ENCODE measurements around the gene SKP2.

Gene SKP2

DNA sequence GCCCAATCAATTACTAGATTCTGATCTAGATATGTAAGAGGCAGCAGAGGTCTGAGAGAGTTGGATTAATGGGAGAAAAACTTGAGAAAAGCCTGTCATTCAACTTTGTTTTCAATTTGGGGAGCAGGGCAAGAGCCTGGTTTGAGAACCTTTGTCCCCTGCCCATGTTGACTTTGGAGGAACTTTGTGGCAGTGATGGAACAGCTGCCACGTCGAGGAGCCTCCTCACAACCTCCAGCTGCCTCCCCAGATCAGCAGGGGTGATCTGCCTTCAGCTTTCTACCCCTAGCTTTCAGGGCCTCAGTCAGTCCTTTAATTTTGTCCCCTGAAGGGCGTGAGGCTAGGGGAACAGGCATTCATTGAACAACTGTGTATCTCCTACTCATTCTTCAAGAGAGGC, 8.7 kb downstream of the SKP2 start:
- Histone ChIP-seq H3K4me1 (ENCODE audit: insufficient read depth, low read length) (no peaks in the 10 kb centered on the region), H3K9me3 (ENCODE audit: low read length) (no peaks in the 10 kb centered on the region), H3K36me3 (ENCODE audit: insufficient read depth, low read length) (peaks cover 51% of the 10 kb centered on the region), H3K9ac (ENCODE audit: low read length) (no peak overlapping the region), H3K27ac (ENCODE audit: low read depth, low read length) (no peak overlapping the region), H3K4me3 (ENCODE audit: low read depth in 1 of 2, low read length in 2 of 2) (no peak overlapping the region), H3K27me3 (ENCODE audit: control insufficient read depth in 1 of 2, insufficient read depth in 2 of 2, low read length in 2 of 2) (no peaks in the 10 kb centered on the region)

DNA sequence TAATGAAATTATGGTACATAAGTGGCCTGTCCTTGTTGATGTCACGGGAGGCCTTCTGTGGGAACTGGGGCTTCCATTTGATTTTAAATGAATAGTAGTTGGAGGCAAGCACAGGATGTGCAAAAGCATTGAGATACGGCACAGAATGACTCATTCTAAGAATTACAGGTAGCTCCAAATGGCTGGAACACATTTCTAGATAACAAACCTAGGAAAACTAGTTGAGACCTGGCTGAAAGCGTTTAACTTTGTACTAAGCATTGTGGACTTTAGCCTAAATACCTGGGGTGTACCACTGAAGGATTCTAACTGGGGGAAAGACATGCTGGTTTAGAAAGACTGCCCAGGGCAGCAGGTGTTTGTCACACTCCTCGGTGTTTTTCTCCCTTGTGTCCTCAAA, 9.4 kb downstream of the SKP2 start:
- no peaks in the 10 kb centered on the region for H3K4me1 ChIP-seq (ENCODE audit: insufficient read depth, low read length)
- no peak overlapping the region for H3K4me3 ChIP-seq (ENCODE audit: low read depth in 1 of 2, low read length in 2 of 2)
- no peaks in the 10 kb centered on the region for H3K27me3 ChIP-seq (ENCODE audit: control insufficient read depth in 1 of 2, insufficient read depth in 2 of 2, low read length in 2 of 2)
- H3K9ac ChIP-seq (ENCODE audit: low read length), result no peak overlapping the region
- H3K9me3 ChIP-seq (ENCODE audit: low read length), result no peaks in the 10 kb centered on the region
- H3K27ac ChIP-seq (ENCODE audit: low read depth, low read length), result no peak overlapping the region
- H3K36me3 ChIP-seq (ENCODE audit: insufficient read depth, low read length), result peaks cover 50% of the 10 kb centered on the region

DNA sequence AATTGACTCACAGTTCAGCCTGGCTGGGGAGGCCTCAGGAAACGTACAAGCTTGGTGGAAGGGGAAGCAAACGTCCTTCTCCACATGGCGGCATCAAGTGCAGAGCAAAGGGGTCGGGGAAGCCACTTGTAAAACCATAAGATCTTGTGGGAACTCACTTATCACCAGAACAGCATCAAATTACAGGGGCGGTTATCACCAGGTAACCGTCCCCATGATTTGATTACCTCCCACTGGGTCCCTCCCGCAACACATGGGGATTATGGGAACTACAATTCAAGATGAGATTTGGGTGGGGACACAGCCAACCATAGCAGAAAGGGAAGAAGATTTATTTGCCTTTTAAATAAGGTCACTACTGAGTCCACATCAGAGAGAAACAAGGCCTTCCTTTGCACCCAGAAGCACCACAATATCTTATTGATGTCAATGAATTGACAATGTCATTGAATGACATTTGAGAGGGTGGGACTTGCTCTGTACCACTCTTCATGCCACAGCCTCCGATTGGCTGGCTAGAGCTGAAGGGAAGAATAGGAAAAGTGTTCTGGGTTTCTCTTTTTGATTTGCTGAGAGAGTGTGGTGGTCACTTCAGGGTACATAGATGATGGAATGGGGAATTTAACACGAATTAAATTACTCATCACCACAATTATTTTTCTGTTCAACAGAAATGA, 11.0 kb downstream of the SKP2 start:
- Histone ChIP-seq H3K9ac (ENCODE audit: low read length) (no peak overlapping the region), H3K4me1 (ENCODE audit: insufficient read depth, low read length) (no peaks in the 10 kb centered on the region), H3K9me3 (ENCODE audit: low read length) (no peaks in the 10 kb centered on the region), H3K27ac (ENCODE audit: low read depth, low read length) (no peak overlapping the region), H3K4me3 (ENCODE audit: low read depth in 1 of 2, low read length in 2 of 2) (no peak overlapping the region), H3K27me3 (ENCODE audit: control insufficient read depth in 1 of 2, insufficient read depth in 2 of 2, low read length in 2 of 2) (no peaks in the 10 kb centered on the region), H3K36me3 (ENCODE audit: insufficient read depth, low read length) (peaks cover 61% of the 10 kb centered on the region)

DNA sequence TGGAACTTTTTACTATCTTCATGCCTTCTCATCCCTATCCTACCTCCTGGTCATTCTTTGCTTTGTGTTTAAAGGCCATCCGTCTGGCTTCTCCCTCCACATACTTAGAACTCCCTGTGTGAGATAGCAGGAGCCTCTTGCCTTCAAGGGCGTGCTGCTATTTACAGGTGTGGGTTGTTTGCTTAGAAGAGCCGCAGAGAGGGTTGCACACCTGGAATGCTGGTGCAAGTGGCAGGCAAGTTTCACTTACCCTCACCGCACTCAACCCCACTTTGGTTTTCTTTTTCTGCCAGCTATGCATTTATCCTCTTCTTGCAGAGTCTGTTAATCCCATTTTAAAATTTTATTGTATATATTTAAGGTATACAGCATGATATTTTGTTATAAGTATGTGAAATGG, 12.6 kb downstream of the SKP2 start:
- no peak overlapping the region for H3K4me3 ChIP-seq (ENCODE audit: low read depth in 1 of 2, low read length in 2 of 2)
- H3K9ac ChIP-seq (ENCODE audit: low read length), result no peak overlapping the region
- H3K36me3 ChIP-seq (ENCODE audit: insufficient read depth, low read length), result peaks cover 58% of the 10 kb centered on the region
- no peak overlapping the region for H3K27ac ChIP-seq (ENCODE audit: low read depth, low read length)
- H3K9me3 ChIP-seq (ENCODE audit: low read length), result no peaks in the 10 kb centered on the region
- H3K4me1 ChIP-seq (ENCODE audit: insufficient read depth, low read length), result no peaks in the 10 kb centered on the region
- H3K27me3 ChIP-seq (ENCODE audit: control insufficient read depth in 1 of 2, insufficient read depth in 2 of 2, low read length in 2 of 2), result no peaks in the 10 kb centered on the region

DNA sequence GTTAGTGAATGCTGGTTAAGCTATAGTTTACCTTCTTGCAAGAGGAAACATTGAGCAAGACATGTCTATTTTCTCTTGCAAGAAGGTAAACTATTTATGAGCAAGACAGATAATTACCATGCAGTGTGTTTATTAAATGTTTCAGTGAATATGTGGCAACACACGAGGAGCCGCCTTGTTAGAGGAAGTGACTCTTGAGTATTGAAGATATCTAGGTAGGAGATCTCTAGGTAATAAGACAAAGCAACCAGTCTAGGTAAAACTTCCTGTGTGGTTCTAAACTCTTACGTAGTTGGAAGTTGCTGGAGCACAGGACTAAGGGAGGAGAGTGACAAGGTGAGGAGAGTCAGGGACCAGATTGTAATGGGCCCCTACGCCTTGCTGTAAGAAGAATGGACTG, 16.8 kb downstream of the SKP2 start:
- Histone ChIP-seq H3K9ac (ENCODE audit: low read length) (no peak overlapping the region), H3K4me3 (ENCODE audit: low read depth in 1 of 2, low read length in 2 of 2) (no peak overlapping the region), H3K27me3 (ENCODE audit: control insufficient read depth in 1 of 2, insufficient read depth in 2 of 2, low read length in 2 of 2) (no peaks in the 10 kb centered on the region), H3K27ac (ENCODE audit: low read depth, low read length) (no peak overlapping the region), H3K4me1 (ENCODE audit: insufficient read depth, low read length) (no peaks in the 10 kb centered on the region), H3K9me3 (ENCODE audit: low read length) (no peaks in the 10 kb centered on the region), H3K36me3 (ENCODE audit: insufficient read depth, low read length) (peaks cover 65% of the 10 kb centered on the region)

DNA sequence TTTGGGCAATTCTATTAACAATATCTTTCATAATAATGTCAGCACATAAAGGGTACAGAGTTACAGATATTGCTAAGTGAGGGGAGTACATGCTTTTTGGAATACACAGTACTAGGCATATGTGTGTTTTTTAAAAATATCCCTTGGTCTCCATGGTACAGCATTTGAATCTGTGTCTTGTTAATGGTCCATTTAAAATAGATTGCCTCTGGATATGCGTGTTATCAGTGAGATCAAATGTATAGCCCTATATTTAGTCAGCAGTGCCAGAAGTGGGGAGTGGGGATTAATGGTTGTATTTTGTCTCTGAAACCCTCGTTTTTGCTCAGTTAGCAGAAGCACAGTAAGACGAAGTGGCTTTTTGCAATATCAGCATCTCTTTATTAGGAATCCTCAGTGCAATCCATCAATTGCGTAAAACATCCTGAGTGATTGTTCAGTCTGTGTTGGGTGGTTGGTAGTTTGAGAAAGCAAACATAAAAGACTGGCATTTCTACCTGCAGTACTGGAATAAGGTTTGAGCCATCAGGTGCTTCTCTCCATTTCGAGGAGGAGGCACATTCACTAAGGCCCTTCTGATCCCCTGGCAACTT, 19.0 kb downstream of the SKP2 start:
- Histone ChIP-seq H3K4me3 (ENCODE audit: low read depth in 1 of 2, low read length in 2 of 2) (no peak overlapping the region), H3K9me3 (ENCODE audit: low read length) (no peaks in the 10 kb centered on the region), H3K36me3 (ENCODE audit: insufficient read depth, low read length) (peaks cover 68% of the 10 kb centered on the region), H3K27ac (ENCODE audit: low read depth, low read length) (no peak overlapping the region), H3K9ac (ENCODE audit: low read length) (no peak overlapping the region), H3K4me1 (ENCODE audit: insufficient read depth, low read length) (no peaks in the 10 kb centered on the region), H3K27me3 (ENCODE audit: control insufficient read depth in 1 of 2, insufficient read depth in 2 of 2, low read length in 2 of 2) (no peaks in the 10 kb centered on the region)

DNA sequence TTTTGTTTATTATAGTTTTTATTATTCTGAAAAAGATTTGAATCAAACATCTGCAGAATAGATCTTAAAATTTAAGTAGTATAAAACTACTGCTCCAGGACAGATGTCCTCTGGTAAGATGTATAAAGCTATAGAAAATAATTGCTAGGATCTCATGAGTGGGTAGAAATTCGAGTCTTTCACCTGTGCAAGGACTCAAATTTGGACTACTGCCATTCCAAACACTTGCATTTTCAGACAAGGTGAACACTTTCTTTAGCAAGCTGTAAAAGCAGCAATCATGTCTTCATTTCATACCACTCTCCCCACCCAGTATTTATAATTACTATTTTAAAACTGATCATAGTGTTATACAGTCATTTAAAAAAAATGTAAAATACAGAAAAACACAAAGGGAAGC, 20.7 kb downstream of the SKP2 start:
- H3K36me3 ChIP-seq (ENCODE audit: insufficient read depth, low read length), result peaks cover 60% of the 10 kb centered on the region
- no peak overlapping the region for H3K4me3 ChIP-seq (ENCODE audit: low read depth in 1 of 2, low read length in 2 of 2)
- H3K9ac ChIP-seq (ENCODE audit: low read length), result no peak overlapping the region

DNA sequence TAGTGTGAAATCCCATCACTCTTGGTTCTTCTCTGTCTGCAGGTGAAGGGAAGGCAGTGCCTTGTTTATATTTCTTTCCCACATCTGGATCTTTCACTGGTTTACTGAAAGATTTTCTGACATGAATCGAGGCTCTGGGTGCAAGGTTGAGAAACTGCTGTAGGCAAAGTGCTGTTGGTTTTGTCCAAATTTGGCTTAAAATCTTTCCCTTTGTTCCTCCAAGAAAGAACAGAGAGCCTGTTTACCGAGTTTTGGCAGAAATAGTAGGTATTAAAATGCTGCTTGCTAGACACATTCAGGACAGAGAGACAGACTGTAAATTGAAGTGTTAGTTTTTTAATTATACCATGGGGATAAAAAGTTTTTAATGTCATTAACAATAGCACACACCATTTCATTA, 21.5 kb downstream of the SKP2 start:
- H3K27ac ChIP-seq (ENCODE audit: low read depth, low read length), result no peak overlapping the region

More for the DNA sequence above, 20.7 kb downstream of the SKP2 start:
- no peaks in the 10 kb centered on the region for H3K27me3 ChIP-seq (ENCODE audit: control insufficient read depth in 1 of 2, insufficient read depth in 2 of 2, low read length in 2 of 2)
- no peaks in the 10 kb centered on the region for H3K9me3 ChIP-seq (ENCODE audit: low read length)
- H3K4me1 ChIP-seq (ENCODE audit: insufficient read depth, low read length), result no peaks in the 10 kb centered on the region
- no peak overlapping the region for H3K27ac ChIP-seq (ENCODE audit: low read depth, low read length)

DNA sequence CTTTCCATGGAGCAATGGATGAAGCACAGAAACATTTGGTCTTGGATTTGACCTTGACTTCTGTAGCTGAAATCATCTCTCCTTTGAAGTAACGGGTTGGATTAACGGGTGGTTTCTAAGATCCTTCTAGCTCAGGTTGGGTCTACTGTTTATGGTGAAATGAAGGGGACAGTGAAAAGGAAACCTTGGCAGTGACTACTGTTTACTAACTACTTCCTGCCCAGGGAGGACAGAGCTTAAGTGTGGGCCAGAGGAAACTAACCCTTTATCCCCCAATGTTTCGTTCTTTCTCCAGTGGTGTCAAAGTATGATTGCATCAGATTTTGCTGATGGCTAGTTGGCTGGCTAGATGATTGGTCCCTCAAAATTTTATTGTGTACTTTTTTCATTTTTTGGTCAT, 22.2 kb downstream of the SKP2 start:
- no peaks in the 10 kb centered on the region for H3K4me1 ChIP-seq (ENCODE audit: insufficient read depth, low read length)
- no peak overlapping the region for H3K4me3 ChIP-seq (ENCODE audit: low read depth in 1 of 2, low read length in 2 of 2)
- no peak overlapping the region for H3K9ac ChIP-seq (ENCODE audit: low read length)
- H3K27ac ChIP-seq (ENCODE audit: low read depth, low read length), result no peak overlapping the region
- no peaks in the 10 kb centered on the region for H3K27me3 ChIP-seq (ENCODE audit: control insufficient read depth in 1 of 2, insufficient read depth in 2 of 2, low read length in 2 of 2)
- H3K9me3 ChIP-seq (ENCODE audit: low read length), result no peaks in the 10 kb centered on the region
- H3K36me3 ChIP-seq (ENCODE audit: insufficient read depth, low read length), result peaks cover 53% of the 10 kb centered on the region

More for the DNA sequence above, 21.5 kb downstream of the SKP2 start:
- Histone ChIP-seq H3K36me3 (ENCODE audit: insufficient read depth, low read length) (peaks cover 53% of the 10 kb centered on the region), H3K27me3 (ENCODE audit: control insufficient read depth in 1 of 2, insufficient read depth in 2 of 2, low read length in 2 of 2) (no peaks in the 10 kb centered on the region), H3K9me3 (ENCODE audit: low read length) (no peaks in the 10 kb centered on the region), H3K9ac (ENCODE audit: low read length) (no peak overlapping the region), H3K4me1 (ENCODE audit: insufficient read depth, low read length) (no peaks in the 10 kb centered on the region), H3K4me3 (ENCODE audit: low read depth in 1 of 2, low read length in 2 of 2) (no peak overlapping the region)

DNA sequence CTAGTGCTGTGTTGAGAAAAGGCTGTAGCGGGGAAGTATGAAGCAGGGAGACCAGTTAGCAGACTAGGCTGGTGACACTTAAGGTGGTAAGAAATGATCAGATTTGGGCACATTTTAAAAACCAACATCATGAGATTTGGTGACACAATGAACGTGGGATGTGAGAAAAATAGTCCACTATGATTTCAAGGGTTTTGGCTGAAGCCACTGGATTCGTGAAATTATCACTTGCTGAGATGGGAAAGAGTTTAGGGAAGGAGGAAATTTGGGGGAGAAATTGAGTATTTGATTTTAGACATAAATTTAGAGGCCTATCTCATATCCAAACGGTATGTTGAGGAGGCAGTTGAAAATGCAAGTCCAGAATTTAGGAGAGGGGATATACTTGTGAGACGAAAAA, 23.1 kb downstream of the SKP2 start:
- Histone ChIP-seq H3K9ac (ENCODE audit: low read length) (no peak overlapping the region), H3K27ac (ENCODE audit: low read depth, low read length) (no peak overlapping the region), H3K9me3 (ENCODE audit: low read length) (no peaks in the 10 kb centered on the region), H3K27me3 (ENCODE audit: control insufficient read depth in 1 of 2, insufficient read depth in 2 of 2, low read length in 2 of 2) (no peaks in the 10 kb centered on the region), H3K4me3 (ENCODE audit: low read depth in 1 of 2, low read length in 2 of 2) (no peak overlapping the region), H3K4me1 (ENCODE audit: insufficient read depth, low read length) (no peaks in the 10 kb centered on the region), H3K36me3 (ENCODE audit: insufficient read depth, low read length) (peaks cover 53% of the 10 kb centered on the region)

DNA sequence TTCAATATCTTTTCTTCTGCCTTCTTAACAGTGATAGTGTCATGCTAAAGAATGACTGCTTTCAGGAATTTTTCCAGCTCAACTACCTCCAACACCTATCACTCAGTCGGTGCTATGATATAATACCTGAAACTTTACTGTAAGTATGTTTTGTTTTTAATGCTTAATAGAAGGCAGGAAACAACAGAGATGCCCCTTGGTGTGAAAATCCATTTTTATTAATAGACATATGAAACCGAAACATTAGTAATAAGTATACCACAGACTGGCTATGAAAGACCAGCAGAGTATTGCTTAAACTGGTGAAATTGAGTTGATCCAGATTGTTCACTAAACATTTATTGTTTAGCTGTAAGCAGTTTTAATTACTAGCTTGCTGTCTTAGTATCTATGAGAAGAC, 25.2 kb downstream of the SKP2 start:
- Histone ChIP-seq H3K4me3 (ENCODE audit: low read depth in 1 of 2, low read length in 2 of 2) (no peak overlapping the region), H3K36me3 (ENCODE audit: insufficient read depth, low read length) (peaks cover 40% of the 10 kb centered on the region), H3K9me3 (ENCODE audit: low read length) (no peaks in the 10 kb centered on the region), H3K9ac (ENCODE audit: low read length) (no peak overlapping the region), H3K27ac (ENCODE audit: low read depth, low read length) (no peak overlapping the region), H3K27me3 (ENCODE audit: control insufficient read depth in 1 of 2, insufficient read depth in 2 of 2, low read length in 2 of 2) (no peaks in the 10 kb centered on the region), H3K4me1 (ENCODE audit: insufficient read depth, low read length) (no peaks in the 10 kb centered on the region)
